Immature natural killer cell (primary cell): ENCODE data around the gene SLC47A2. TPM values are rescaled to one million over a fixed set of nuclear protein-coding genes. Genes with fewer than 3 reads are reported as not detected.
"Not testable (repeated sequence)": the region's sequence is repeated elsewhere in the genome, so short reads cannot be mapped to it uniquely, and the experiment has no call there.

Experiments used
- DNase-seq, 3 donors: peaks; one replicate each; pipeline ENCODE4 v3.0.0; 2022; ENCODE audit warnings: mixed read lengths in 1 of 3
- H3K27ac Mint-ChIP-seq, 6 donors: one replicate each; pipeline ENCODE4 v1.8.0; 2020; ENCODE audit warnings: mixed read lengths in 6 of 6, mild to moderate bottlenecking in 5 of 6, inconsistent platforms in 4 of 6, moderate library complexity in 3 of 6
- H3K27me3 Mint-ChIP-seq, 3 donors: one replicate each; pipeline ENCODE4 v1.8.0; 2020 to 2021; ENCODE audit warnings: low read depth in 3 of 3, mild to moderate bottlenecking in 3 of 3, mixed read lengths in 3 of 3, moderate library complexity in 3 of 3, inconsistent platforms in 1 of 3
- H3K36me3 Mint-ChIP-seq, 3 donors: one replicate each; pipeline ENCODE4 v1.8.0; 2020; ENCODE audit warnings: mixed read lengths in 3 of 3, inconsistent platforms in 2 of 3, mild to moderate bottlenecking in 2 of 3
- H3K4me1 Mint-ChIP-seq, 2 donors: one replicate each; pipeline ENCODE4 v1.8.0; 2020; ENCODE audit warnings: inconsistent platforms in 2 of 2, mild to moderate bottlenecking in 2 of 2, mixed read lengths in 2 of 2, moderate library complexity in 1 of 2
- H3K4me3 Mint-ChIP-seq, 5 donors: one replicate each; pipeline ENCODE4 v1.8.0; 2020; ENCODE audit warnings: mild to moderate bottlenecking in 5 of 5, mixed read lengths in 5 of 5, inconsistent platforms in 3 of 5, moderate library complexity in 3 of 5
- H3K9me3 Mint-ChIP-seq, 6 donors: one replicate each; pipeline ENCODE4 v1.8.0; 2020; ENCODE audit warnings: mild to moderate bottlenecking in 6 of 6, mixed read lengths in 6 of 6, inconsistent platforms in 4 of 6, moderate library complexity in 3 of 6
- polyA plus RNA-seq, 3 donors: library from polyadenylated mRNA; unstranded; fragments of 300-500 nt; fragmentation: Illumina TruSeq; gene quantifications; one replicate each; pipeline ENCODE4 v1.2.3, GENCODE V29; 2021

The SLC47A2 gene, protein sequence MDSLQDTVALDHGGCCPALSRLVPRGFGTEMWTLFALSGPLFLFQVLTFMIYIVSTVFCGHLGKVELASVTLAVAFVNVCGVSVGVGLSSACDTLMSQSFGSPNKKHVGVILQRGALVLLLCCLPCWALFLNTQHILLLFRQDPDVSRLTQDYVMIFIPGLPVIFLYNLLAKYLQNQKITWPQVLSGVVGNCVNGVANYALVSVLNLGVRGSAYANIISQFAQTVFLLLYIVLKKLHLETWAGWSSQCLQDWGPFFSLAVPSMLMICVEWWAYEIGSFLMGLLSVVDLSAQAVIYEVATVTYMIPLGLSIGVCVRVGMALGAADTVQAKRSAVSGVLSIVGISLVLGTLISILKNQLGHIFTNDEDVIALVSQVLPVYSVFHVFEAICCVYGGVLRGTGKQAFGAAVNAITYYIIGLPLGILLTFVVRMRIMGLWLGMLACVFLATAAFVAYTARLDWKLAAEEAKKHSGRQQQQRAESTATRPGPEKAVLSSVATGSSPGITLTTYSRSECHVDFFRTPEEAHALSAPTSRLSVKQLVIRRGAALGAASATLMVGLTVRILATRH
- polyA plus RNA-seq: not detected

DNA sequence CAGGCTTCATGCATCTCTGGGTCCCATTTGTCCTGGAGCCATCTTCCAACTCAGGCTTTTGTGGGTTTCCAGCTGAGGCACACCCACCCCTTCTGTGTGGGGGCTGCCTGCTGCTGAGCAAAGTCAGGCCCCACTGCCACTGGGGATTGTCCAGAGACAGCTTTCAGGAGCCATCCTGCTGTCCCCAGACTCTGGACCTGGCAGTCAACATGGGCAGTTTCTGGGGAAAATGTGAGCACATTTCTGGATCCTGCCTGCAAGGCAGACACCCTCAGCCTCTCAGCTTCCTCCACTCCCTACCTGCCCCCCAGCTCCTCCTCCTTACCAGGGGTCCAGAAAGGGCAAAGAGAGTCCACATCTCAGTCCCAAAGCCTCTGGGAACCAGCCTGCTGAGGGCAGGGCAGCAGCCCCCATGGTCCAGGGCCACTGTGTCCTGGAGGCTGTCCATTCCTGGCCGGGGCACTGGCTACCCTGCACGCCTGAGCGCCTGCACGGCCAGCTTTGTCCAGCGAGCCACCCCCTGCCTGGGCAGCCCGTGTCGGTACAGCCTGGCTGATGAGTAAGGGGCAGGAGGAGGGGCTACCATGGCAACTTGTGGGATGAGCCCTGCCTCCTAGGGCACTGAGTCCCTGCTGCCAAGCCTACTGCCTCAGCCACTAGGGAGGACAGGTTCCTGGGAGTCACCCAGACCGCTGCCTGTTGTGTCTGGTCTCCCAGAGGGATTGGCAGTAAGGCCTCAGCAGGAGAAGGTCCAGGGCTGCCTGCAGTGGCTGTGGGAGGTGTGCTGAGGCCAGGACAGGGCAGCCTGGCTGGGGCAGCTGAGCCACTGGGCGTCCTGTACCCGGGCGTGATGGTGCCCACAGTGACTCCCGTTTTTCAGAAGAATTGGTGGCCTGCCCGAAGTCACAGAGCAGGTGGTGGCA lies at the start of gene SLC47A2:
Gene SLC47A2, minus strand, starts transcription at position 477 of the 923 bp plus-strand sequence. Its CDS starts 29 bp downstream, at position 448.
- no peak for DNase-seq
- no peak within 1 kb of the TSS for H3K4me3 Mint-ChIP-seq
- peaks cover 0 to 2% (median 2%) of the 10 kb centered on the region in 3 donors for H3K27me3 Mint-ChIP-seq
- H3K36me3 Mint-ChIP-seq: no peaks in the 10 kb centered on the region
- no peak within 1 kb of the TSS for H3K27ac Mint-ChIP-seq
- no peaks in the 10 kb centered on the region for H3K4me1 Mint-ChIP-seq
- peaks cover 0 to 1% (median 0%) of the 10 kb centered on the region in 6 donors for H3K9me3 Mint-ChIP-seq

DNA sequence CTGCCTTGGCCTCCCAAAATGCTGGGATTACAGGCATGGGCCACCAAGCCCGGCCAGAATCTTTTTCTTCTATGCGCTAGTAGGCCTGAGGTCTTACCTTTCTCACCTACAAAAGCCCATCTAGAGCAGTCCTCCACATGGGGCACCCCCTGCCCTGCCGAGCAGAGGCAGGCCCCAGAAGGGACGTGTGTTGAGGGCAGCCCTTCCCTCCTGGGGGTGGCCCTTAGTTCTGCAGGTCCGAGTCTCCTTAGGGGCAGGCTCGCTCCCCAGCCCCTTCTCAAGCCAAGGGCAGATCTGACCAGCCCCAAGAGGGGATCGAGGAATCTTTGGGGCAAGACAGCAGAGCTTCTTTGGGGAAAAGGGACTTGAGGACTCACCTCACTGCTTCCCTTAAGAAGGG lies 49.6 kb upstream of the SLC47A2 start:
- no peak for DNase-seq
- Mint-ChIP-seq H3K4me3 (no peak overlapping the region), H3K9me3 (no peaks in the 10 kb centered on the region), H3K27ac (no peak overlapping the region), H3K36me3 (peaks cover 0 to 7% (median 2%) of the 10 kb centered on the region in 3 donors), H3K4me1 (peaks cover 0 to 2% of the 10 kb centered on the region in 2 donors), H3K27me3 (peaks cover 0 to 13% (median 4%) of the 10 kb centered on the region in 3 donors)

DNA sequence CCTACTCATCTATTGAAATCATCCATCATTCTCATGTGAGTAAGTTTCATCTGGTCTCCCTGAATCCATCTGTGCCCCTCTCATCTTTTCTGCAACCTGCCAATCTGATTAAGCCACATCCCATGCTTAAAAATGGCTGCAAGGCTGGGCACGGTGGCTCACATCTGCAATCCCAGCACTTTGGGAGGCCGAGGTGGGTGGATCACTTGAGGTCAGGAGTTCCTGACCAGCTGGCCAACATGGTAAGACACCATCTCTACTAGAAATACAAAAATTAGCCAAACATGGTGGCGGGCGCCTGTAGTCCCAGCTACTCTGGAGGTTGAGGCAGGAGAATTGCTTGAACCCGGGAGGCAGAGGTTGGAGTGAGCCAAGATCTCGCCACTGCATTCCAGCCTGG lies 47.6 kb upstream of the SLC47A2 start:
- peaks cover 0 to 16% (median 4%) of the 10 kb centered on the region in 3 donors for H3K27me3 Mint-ChIP-seq
- not testable (repeated sequence) for H3K36me3 Mint-ChIP-seq, H3K4me3 Mint-ChIP-seq, H3K4me1 Mint-ChIP-seq, H3K27ac Mint-ChIP-seq, H3K9me3 Mint-ChIP-seq, DNase-seq

DNA sequence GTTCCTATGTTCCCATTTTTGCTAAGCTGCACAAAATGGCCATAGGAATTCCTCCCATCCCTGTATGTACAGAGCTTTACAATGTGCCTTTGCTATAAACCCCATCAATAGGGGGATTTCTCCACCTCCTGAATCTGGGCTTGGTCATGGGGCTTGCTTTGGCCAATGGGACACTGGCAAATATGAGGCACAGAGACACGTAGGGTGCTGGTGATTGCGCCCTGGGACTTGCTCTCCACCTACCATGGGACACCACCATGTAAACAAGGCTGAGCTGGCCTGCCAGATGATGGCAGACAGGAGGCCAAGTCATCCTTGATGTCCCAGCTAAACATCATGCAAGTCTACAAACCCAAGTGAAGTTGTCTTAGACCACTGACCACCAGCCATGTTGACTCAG lies 47.0 kb upstream of the SLC47A2 start:
- peaks cover 0 to 2% of the 10 kb centered on the region in 2 donors for H3K4me1 Mint-ChIP-seq
- H3K36me3 Mint-ChIP-seq: no peaks in the 10 kb centered on the region
- H3K27ac Mint-ChIP-seq: no peak overlapping the region
- H3K27me3 Mint-ChIP-seq: peaks cover 0 to 16% (median 4%) of the 10 kb centered on the region in 3 donors
- DNase-seq: no peak
- no peak overlapping the region for H3K4me3 Mint-ChIP-seq
- no peaks in the 10 kb centered on the region for H3K9me3 Mint-ChIP-seq

DNA sequence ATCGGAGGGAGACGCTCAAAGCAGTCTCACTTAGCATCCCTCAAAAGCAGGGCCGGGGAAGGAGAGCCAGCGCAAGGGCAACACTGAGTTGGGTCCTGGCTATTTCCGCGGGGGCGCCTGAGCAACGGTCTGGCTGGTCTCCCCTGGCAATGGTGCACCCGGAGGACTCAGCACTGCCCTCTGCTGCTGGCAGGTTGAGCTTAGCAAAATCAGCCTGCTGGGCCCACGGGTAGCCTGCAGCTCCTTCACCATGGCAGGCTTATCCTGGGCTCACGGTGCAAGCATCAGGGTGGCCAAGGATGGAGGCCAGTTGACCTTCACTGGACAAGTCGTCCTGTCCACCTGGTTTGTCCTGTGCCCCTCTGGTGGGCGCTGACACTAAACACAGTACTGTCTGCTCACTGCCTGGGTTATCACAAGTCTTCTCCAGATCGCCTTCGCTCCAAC lies 46.2 kb upstream of the SLC47A2 start:
- Mint-ChIP-seq H3K36me3 (no peaks in the 10 kb centered on the region), H3K27me3 (peaks cover 0 to 16% (median 4%) of the 10 kb centered on the region in 3 donors), H3K4me3 (no peak overlapping the region), H3K4me1 (peaks cover 0 to 2% of the 10 kb centered on the region in 2 donors), H3K27ac (no peak overlapping the region), H3K9me3 (no peaks in the 10 kb centered on the region)
- DNase-seq: peak; percentile 32 to 64 (median 34)

DNA sequence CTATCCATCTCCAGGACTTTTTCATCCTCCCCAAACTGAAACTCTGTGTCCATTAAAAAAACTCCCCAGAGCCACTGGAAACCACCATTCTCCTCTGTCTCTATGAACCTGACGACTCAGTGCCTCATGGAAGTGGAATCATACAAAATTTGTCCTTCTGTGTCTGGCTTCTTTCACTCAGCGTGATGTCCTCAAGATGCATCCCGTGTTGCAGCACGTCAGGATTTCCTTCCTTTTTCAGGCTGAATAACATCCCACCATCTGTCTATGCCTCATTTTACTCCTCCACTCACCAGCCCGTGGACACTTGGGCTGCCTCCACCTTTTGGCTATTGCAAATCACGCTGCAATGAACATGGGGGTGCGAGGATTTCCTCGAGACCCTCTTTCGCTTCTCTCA lies 44.4 kb upstream of the SLC47A2 start:
- peak overlapping the region in 1 of 6 donors; percentile 67 for H3K27ac Mint-ChIP-seq

DNA sequence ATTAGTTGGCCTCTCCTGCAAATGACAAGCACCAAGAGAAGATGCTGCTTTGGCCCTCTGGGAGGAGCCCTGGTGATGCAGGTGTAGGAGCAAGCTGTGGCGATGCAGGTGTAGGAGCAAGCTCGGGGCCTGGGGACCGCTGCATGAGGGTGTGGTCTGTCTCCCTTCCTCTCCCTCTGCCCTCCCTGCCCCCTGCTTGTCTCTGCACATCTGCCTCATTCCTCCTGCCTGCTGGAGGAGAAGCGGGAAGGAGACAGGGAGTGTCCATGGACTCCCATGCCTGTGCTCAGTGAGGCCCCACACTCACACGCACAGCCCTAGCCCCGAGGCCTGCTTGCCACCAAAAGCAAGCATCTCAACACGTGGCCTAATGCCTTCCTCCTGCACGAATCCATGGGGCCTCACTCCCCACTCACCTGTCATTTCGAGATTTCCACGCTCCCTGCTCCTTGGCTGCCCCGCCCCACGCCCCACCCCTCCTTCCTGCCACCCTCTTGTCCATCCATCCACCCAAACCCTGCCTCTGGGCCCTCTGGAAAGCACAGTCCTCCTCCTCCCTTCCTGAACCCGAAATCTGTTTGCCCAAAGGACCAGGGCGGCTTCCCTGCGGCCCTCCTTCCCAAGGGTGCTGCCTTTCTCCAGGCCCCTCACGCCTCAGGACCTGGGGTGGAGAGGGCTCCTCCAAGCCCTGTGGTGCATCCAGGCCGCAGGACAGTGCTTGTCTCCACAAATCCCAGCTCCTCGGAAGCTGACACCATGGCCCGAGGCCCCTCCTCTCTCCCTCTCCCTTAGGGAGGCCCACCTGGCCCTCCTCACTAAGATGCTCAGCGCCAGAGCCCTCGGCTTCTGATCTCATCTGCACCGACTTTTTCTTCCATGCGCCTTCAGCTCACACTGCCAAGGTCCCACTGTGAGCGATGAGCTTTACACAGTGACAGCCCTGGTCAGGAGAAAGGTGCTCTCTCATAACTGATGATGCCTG lies 43.5 kb upstream of the SLC47A2 start:
- Mint-ChIP-seq H3K27ac (no peak overlapping the region), H3K4me1 (no peaks in the 10 kb centered on the region), H3K4me3 (no peak overlapping the region), H3K36me3 (no peaks in the 10 kb centered on the region), H3K9me3 (no peaks in the 10 kb centered on the region), H3K27me3 (peaks cover 1 to 16% (median 7%) of the 10 kb centered on the region in 3 donors)
- no peak for DNase-seq

More for the DNA sequence above, 44.4 kb upstream of the SLC47A2 start:
- Mint-ChIP-seq H3K27me3 (peaks cover 1 to 16% (median 4%) of the 10 kb centered on the region in 3 donors), H3K4me3 (no peak overlapping the region), H3K4me1 (no peaks in the 10 kb centered on the region), H3K36me3 (no peaks in the 10 kb centered on the region), H3K9me3 (no peaks in the 10 kb centered on the region)
- no peak for DNase-seq

DNA sequence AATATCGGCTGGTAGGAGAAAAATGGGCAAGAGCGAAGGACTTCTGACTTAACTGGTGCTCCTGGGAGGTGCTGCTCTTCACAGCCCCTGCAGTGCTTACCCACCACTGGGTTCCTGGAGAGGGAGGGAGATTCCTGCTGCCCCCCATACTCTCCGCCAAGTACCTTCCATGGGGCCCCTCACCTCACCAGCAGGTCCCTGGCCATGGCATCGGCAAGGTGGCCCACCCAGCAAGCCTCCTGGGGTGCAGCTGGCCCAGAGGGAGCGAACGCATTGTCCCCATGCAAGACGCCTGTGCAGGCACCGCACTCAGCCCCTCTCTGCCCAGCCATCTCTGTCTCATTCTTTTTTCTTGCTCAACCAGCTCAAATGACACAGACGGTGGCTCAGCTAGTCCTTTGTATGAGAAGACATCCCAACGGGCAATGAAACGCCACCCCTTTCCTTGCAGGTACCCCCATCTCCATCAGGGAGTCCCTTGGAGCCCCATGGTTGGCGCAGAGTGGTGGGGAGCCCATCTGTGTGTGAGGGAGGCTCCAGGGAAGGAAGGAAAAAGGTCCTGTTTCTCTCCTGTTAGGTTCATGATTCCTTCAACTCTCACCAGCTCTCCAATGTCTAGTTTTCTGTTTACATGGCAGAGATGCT lies 41.3 kb upstream of the SLC47A2 start:
- Mint-ChIP-seq H3K4me1 (no peaks in the 10 kb centered on the region), H3K27me3 (peaks cover 5 to 9% (median 5%) of the 10 kb centered on the region in 3 donors), H3K36me3 (no peaks in the 10 kb centered on the region), H3K9me3 (no peaks in the 10 kb centered on the region), H3K4me3 (no peak overlapping the region), H3K27ac (no peak overlapping the region)
- no peak for DNase-seq

DNA sequence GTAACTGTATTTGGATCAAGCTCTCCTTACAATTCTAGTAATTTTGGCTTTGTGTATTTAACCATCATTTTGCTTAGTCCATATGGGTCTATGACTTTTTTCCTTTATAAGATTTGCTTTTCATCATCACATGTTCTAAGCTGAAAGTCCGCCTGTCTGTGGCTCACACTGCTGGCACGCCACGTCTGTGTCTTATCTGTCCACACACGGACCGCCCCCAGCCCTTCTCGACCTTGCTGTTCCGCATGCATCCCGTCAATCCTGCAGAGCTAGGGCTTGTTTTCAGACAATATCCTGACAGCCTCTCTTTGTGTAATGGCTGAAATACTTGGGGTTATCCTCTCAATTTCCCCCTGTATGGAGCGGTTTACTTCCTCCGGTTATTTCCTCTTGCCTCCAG lies 40.2 kb upstream of the SLC47A2 start:
- no peaks in the 10 kb centered on the region for H3K36me3 Mint-ChIP-seq
- no peak for DNase-seq
- no peaks in the 10 kb centered on the region for H3K4me1 Mint-ChIP-seq
- H3K4me3 Mint-ChIP-seq: no peak overlapping the region
- peaks cover 5 to 9% (median 5%) of the 10 kb centered on the region in 3 donors for H3K27me3 Mint-ChIP-seq
- H3K27ac Mint-ChIP-seq: no peak overlapping the region
- H3K9me3 Mint-ChIP-seq: no peaks in the 10 kb centered on the region

DNA sequence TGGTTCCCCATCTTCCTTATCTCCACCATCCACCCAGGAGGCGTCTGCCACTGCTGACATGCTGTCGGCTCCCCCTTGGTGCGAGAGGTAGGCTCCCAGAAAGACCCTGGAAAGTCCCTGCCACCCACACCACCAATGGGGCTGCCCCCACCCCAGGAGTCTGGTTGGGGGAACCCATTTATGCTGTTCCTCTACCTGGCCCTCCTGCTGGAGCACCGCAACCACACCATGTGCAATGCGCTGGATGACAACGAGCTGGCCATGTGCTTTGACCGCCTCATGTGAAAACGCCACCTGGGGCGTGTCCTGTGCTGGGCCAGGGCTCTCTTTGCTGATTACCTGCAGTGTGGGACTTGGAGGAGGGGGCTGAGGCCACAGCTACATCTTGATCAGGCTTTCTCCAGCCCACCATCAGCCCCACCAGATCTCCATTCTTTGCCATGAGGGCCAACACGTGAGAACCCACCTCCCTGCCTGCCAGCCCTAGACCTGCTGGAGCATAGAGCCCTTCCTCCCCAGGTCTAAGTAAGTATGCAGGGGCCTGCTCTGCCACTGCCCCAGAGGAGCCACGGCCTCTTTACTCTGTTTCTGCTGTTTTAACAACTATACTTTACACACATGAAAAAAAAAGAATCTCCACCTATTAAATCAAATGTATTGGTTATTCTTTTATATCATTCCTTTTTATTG lies 39.6 kb upstream of the SLC47A2 start:
- no peaks in the 10 kb centered on the region for H3K4me1 Mint-ChIP-seq
- no peaks in the 10 kb centered on the region for H3K9me3 Mint-ChIP-seq
- peaks cover 2 to 8% (median 7%) of the 10 kb centered on the region in 3 donors for H3K27me3 Mint-ChIP-seq
- no peak overlapping the region for H3K4me3 Mint-ChIP-seq
- no peak overlapping the region for H3K27ac Mint-ChIP-seq
- DNase-seq: no peak
- H3K36me3 Mint-ChIP-seq: no peaks in the 10 kb centered on the region

DNA sequence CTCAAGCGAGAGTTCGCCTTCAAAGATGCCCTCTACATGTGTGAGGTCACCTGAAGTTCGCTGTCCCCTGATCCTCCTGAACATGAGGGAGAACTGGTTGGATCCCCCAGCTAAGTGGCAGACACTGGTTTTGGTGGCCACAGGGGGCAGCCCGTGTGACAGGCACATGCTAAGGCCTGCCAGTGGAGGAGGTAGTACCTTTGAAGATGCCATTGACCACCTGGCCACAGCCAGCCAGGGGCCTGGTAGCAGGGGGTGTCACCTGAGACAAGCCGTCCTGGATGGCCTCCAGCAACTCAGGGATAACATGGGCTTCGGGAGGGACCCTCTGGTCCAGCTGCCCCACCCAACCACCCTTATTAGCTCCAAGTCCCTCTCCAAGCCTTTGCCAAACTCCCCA lies 39.0 kb upstream of the SLC47A2 start:
- H3K27ac Mint-ChIP-seq: no peak overlapping the region
- no peak overlapping the region for H3K4me3 Mint-ChIP-seq

More for the DNA sequence above, 39.0 kb upstream of the SLC47A2 start:
- Mint-ChIP-seq H3K36me3 (no peaks in the 10 kb centered on the region), H3K9me3 (no peaks in the 10 kb centered on the region), H3K27me3 (peaks cover 2 to 8% (median 5%) of the 10 kb centered on the region in 3 donors), H3K4me1 (no peaks in the 10 kb centered on the region)
- no peak for DNase-seq
